C4-2B (cell line): ENCODE measurements around the gene OMP.

ENCODE experiments used
- H3K27ac ChIP-seq: fragments of 450-650 bp; 2 replicates; pipeline ENCODE4 v1.5.1; 2017
- CTCF ChIP-seq: fragments of 450-650 bp; conservative IDR thresholded peaks from 2 replicates; pipeline ENCODE4 v1.5.1; 2017; ENCODE audit warnings: mild to moderate bottlenecking
- ZFX ChIP-seq: fragments of 450-650 bp; IDR thresholded peaks from 2 replicates; pipeline ENCODE4 v1.6.1; 2017

The OMP gene

DNA sequence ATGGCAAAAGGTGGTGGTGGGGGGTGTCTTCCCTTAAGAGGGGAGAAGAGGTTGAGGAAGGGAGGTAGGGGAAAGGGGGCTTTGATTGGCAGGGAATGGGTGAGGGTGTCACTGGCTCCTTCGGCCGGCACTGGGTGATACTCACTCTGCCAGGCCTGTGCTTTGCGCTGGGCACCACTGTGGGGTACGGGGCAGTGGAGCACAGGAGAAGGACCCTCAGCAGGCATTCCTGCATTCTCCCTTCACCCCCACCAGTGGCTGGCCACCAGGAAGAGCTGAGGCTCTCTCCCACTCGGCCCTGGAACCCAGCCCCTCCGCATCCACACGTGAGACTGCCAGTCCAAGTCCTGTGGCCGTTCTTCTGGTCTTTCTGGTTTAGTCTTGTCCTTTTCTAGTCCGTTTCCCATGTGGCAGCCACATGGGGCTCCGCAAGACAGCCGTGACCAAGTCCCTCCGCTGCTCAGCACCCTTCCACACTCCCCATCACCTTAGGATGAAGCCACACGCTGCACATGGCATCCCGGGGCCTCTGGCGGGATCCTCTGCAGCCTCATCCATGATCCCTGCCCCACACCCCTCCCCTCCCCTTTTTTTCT is 27.9 kb upstream of the OMP start:
- H3K27ac ChIP-seq: no peak overlapping the region
- no peak for TF ChIP-seq CTCF
- TF ChIP-seq ZFX: no peak

- no peak overlapping the region for H3K27ac ChIP-seq
- TF ChIP-seq CTCF (no peak), ZFX (no peak)
Measured at GRCh38 chr11:77075425-77075905, 27.2 kb upstream of the OMP start.

- H3K27ac ChIP-seq: no peak overlapping the region
- TF ChIP-seq CTCF (no peak), ZFX (no peak)
Measured at GRCh38 chr11:77079666-77080065, 23.0 kb upstream of the OMP start.

DNA sequence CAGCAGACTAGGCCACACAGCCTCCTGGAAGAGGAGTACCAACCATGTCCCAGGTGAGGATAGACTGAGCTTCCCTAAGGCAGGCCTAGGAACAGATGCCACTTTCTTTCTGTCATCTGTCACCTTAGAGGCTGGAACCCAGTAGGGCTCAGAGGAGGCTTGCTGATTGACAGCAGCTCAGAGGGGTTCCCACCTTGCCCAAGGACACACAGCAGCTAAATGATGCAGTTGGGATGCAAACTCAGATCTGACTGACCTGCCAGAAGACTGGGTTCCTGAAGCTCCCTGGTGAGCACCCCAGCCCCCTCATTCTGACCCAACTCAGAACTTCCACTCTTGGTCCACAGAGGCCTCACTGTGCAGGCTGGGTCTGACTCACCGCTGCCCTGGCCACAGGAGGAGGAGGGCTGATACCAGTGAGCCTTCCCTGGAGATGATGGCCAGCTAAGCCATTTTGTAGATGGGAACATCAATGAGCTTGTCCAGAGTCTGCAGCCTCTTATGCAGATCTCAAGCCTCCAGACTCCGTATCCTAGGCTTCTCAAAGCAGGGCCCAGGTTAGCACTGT is 21.9 kb upstream of the OMP start:
- H3K27ac ChIP-seq: no peak overlapping the region
- TF ChIP-seq CTCF (no peak), ZFX (no peak)

DNA sequence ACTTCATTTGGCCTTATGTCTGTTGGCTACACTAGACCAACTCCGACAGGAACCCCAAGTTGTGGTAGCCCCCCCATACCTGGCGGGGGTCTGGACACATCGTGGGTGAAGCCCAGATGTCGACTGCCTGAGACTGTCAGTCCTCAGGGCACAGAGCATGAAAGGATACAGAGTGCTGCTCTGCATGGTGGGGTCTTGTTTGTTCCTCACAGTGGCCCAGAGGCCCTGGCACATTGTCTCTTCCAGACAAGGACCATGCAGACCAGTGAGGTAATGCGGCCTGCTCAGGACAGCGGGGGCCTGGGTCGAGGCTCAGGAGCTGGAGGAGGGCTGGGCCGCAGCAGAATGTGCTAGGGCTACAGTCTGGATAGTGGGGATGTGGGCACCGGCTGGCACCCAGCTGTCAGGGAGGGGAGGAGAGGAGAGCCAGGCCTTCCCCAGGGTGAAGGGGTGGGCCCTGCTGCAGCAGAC is 21.2 kb upstream of the OMP start:
- TF ChIP-seq ZFX: no peak
- no peak for TF ChIP-seq CTCF
- no peak overlapping the region for H3K27ac ChIP-seq

GRCh38 chr11:77081976-77082836 is 20.4 kb upstream of the OMP start:
- no peak for TF ChIP-seq ZFX
- TF ChIP-seq CTCF: no peak

More at GRCh38 chr11:77081976-77082836, 20.4 kb upstream of the OMP start:
- H3K27ac ChIP-seq: no peak overlapping the region
